Fibroblast of skin of right biceps (primary cell): Measurements from ENCODE around the gene TMPRSS9.
"Not testable (repeated sequence)": the region's sequence is repeated elsewhere in the genome, so short reads cannot be mapped to it uniquely, and the experiment has no call there.

ENCODE experiments used
- DNase-seq: peaks from one replicate; pipeline ENCODE4 v3.0.0-alpha.2; 2013

Gene TMPRSS9

GRCh38 chr19:2443116-2443784, 83.2 kb downstream of the TMPRSS9 start:
- no peak for DNase-seq

- no peak for DNase-seq
Measured at GRCh38 chr19:2443785-2444182, 83.7 kb downstream of the TMPRSS9 start.

GRCh38 chr19:2444251-2445002, 84.4 kb downstream of the TMPRSS9 start:
- no peak for DNase-seq

- no peak for DNase-seq
Measured at GRCh38 chr19:2446381-2446780, 86.3 kb downstream of the TMPRSS9 start.

- peak; percentile 20 for DNase-seq
Measured at GRCh38 chr19:2449019-2449418, 89.0 kb downstream of the TMPRSS9 start.

- DNase-seq = no peak
Measured at GRCh38 chr19:2451138-2451537, 91.1 kb downstream of the TMPRSS9 start.

- no peak for DNase-seq
Measured at GRCh38 chr19:2451741-2452140, 91.7 kb downstream of the TMPRSS9 start.

- DNase-seq = no peak
Measured at GRCh38 chr19:2453431-2454025, 93.5 kb downstream of the TMPRSS9 start.

- no peak for DNase-seq
Measured at GRCh38 chr19:2454199-2454961, 94.3 kb downstream of the TMPRSS9 start.

GRCh38 chr19:2454962-2455850, 95.1 kb downstream of the TMPRSS9 start:
- DNase-seq = no peak

- no peak for DNase-seq
Measured at GRCh38 chr19:2455851-2456570, 95.9 kb downstream of the TMPRSS9 start.

- no peak for DNase-seq
Measured at GRCh38 chr19:2457394-2458037, 97.5 kb downstream of the TMPRSS9 start.

GRCh38 chr19:2458054-2458453, 98.0 kb downstream of the TMPRSS9 start:
- no peak for DNase-seq

GRCh38 chr19:2458776-2459175, 98.7 kb downstream of the TMPRSS9 start:
- not testable (repeated sequence) for DNase-seq

- DNase-seq = no peak
Measured at GRCh38 chr19:2460245-2460644, 100.2 kb downstream of the TMPRSS9 start.

GRCh38 chr19:2461751-2462634, 101.9 kb downstream of the TMPRSS9 start:
- DNase-seq = peak; percentile 90

- DNase-seq = peak; percentile 99
Measured at GRCh38 chr19:2462635-2463421, 102.8 kb downstream of the TMPRSS9 start.

- not testable (repeated sequence) for DNase-seq
Measured at GRCh38 chr19:2463694-2464093, 103.6 kb downstream of the TMPRSS9 start.

GRCh38 chr19:2464389-2464788, 104.3 kb downstream of the TMPRSS9 start:
- no peak for DNase-seq
